ACC112 (cell line): ENCODE measurements around the gene MOB3A.

Experiments
- H2AFZ ChIP-seq: fragments of 200-600 bp; sonication (generic); one replicate; pipeline ENCODE4 v1.6.0; 2017; ENCODE audit warnings: antibody characterized with exemption, low read length; ENCODE audit not compliant: unreplicated experiment
- H3K27ac ChIP-seq: fragments of 200-600 bp; sonication (generic); 2 replicates; pipeline ENCODE4 v1.5.1; 2014; ENCODE audit warnings: low read depth, mild to moderate bottlenecking, antibody characterized with exemption, low read length, moderate library complexity
- H3K27me3 ChIP-seq: fragments of 200-600 bp; sonication (generic); 2 replicates; pipeline ENCODE4 v1.6.1; 2014; ENCODE audit warnings: mild to moderate bottlenecking, antibody characterized with exemption, low read length, moderate library complexity, mixed read lengths; ENCODE audit not compliant: insufficient read depth
- H3K36me3 ChIP-seq: fragments of 200-600 bp; sonication (generic); 2 replicates; pipeline ENCODE4 v1.6.1; 2016; ENCODE audit warnings: mild to moderate bottlenecking, antibody characterized with exemption, low read length, moderate library complexity, mixed read lengths; ENCODE audit not compliant: insufficient read depth
- H3K4me1 ChIP-seq: fragments of 200-600 bp; sonication (generic); one replicate; pipeline ENCODE4 v1.6.1; 2016; ENCODE audit warnings: low read length, mixed read lengths; ENCODE audit not compliant: insufficient read depth, unreplicated experiment, control insufficient read depth
- H3K4me3 ChIP-seq: fragments of 200-600 bp; sonication (generic); 2 replicates; pipeline ENCODE4 v1.5.1; 2014; ENCODE audit warnings: mild to moderate bottlenecking, low read depth, low read length
- H3K79me2 ChIP-seq: fragments of 200-600 bp; sonication (generic); one replicate; pipeline ENCODE4 v1.6.0; 2016; ENCODE audit warnings: low read length; ENCODE audit not compliant: control insufficient read depth, unreplicated experiment, insufficient read depth

Gene MOB3A

GRCh38 chr19:2079076-2079864 is 16.9 kb downstream of the MOB3A start:
- H3K27me3 ChIP-seq, result no peaks in the 10 kb centered on the region
- no peak overlapping the region for H2AFZ ChIP-seq
- H3K79me2 ChIP-seq, result peaks cover 3% of the 10 kb centered on the region
- no peak overlapping the region for H3K4me3 ChIP-seq
- no peaks in the 10 kb centered on the region for H3K36me3 ChIP-seq
- no peak overlapping the region for H3K27ac ChIP-seq
- H3K4me1 ChIP-seq, result no peaks in the 10 kb centered on the region

- Histone ChIP-seq H3K27me3 (no peaks in the 10 kb centered on the region), H2AFZ (no peak overlapping the region), H3K27ac (no peak overlapping the region), H3K4me1 (no peaks in the 10 kb centered on the region), H3K36me3 (no peaks in the 10 kb centered on the region), H3K4me3 (no peak overlapping the region), H3K79me2 (peaks cover 3% of the 10 kb centered on the region)
Measured at GRCh38 chr19:2077833-2078619, 18.1 kb downstream of the MOB3A start.

GRCh38 chr19:2077398-2077797 is 18.7 kb downstream of the MOB3A start:
- no peaks in the 10 kb centered on the region for H3K36me3 ChIP-seq
- no peaks in the 10 kb centered on the region for H3K4me1 ChIP-seq
- H3K27ac ChIP-seq, result no peak overlapping the region

GRCh38 chr19:2076526-2076944 is 19.6 kb downstream of the MOB3A start:
- H3K4me3 ChIP-seq, result no peak overlapping the region
- no peak overlapping the region for H2AFZ ChIP-seq
- H3K27ac ChIP-seq, result no peak overlapping the region
- no peaks in the 10 kb centered on the region for H3K79me2 ChIP-seq
- H3K27me3 ChIP-seq, result no peaks in the 10 kb centered on the region
- no peaks in the 10 kb centered on the region for H3K36me3 ChIP-seq
- H3K4me1 ChIP-seq, result no peaks in the 10 kb centered on the region

More at GRCh38 chr19:2077398-2077797, 18.7 kb downstream of the MOB3A start:
- no peak overlapping the region for H2AFZ ChIP-seq
- no peak overlapping the region for H3K4me3 ChIP-seq
- H3K27me3 ChIP-seq, result no peaks in the 10 kb centered on the region
- H3K79me2 ChIP-seq, result peaks cover 3% of the 10 kb centered on the region

- no peak overlapping the region for H3K27ac ChIP-seq
Measured at GRCh38 chr19:2072757-2073551, 23.2 kb downstream of the MOB3A start.

GRCh38 chr19:2070986-2071673 is 25.0 kb downstream of the MOB3A start:
- Histone ChIP-seq H3K27me3 (no peaks in the 10 kb centered on the region), H3K4me1 (no peaks in the 10 kb centered on the region), H3K36me3 (no peaks in the 10 kb centered on the region), H3K27ac (no peak overlapping the region), H3K79me2 (no peaks in the 10 kb centered on the region), H3K4me3 (no peak overlapping the region), H2AFZ (no peak overlapping the region)

More at GRCh38 chr19:2072757-2073551, 23.2 kb downstream of the MOB3A start:
- H3K79me2 ChIP-seq, result no peaks in the 10 kb centered on the region
- no peak overlapping the region for H3K4me3 ChIP-seq
- no peaks in the 10 kb centered on the region for H3K36me3 ChIP-seq
- no peaks in the 10 kb centered on the region for H3K4me1 ChIP-seq
- H2AFZ ChIP-seq, result no peak overlapping the region
- no peaks in the 10 kb centered on the region for H3K27me3 ChIP-seq

- Histone ChIP-seq H3K4me1 (no peaks in the 10 kb centered on the region), H3K36me3 (no peaks in the 10 kb centered on the region), H3K4me3 (no peak overlapping the region)
Measured at GRCh38 chr19:2070436-2070827, 25.7 kb downstream of the MOB3A start.

GRCh38 chr19:2064788-2065524 is 31.2 kb downstream of the MOB3A start:
- H3K27me3 ChIP-seq, result no peaks in the 10 kb centered on the region
- no peak overlapping the region for H3K4me3 ChIP-seq
- H3K27ac ChIP-seq, result no peak overlapping the region
- no peaks in the 10 kb centered on the region for H3K79me2 ChIP-seq
- H2AFZ ChIP-seq, result no peak overlapping the region
- H3K36me3 ChIP-seq, result no peaks in the 10 kb centered on the region
- H3K4me1 ChIP-seq, result peaks cover 14% of the 10 kb centered on the region

More at GRCh38 chr19:2070436-2070827, 25.7 kb downstream of the MOB3A start:
- Histone ChIP-seq H3K27ac (no peak overlapping the region), H2AFZ (no peak overlapping the region), H3K27me3 (no peaks in the 10 kb centered on the region), H3K79me2 (no peaks in the 10 kb centered on the region)

- H3K4me1 ChIP-seq, result peaks cover 19% of the 10 kb centered on the region
- H3K4me3 ChIP-seq, result no peak overlapping the region
- H2AFZ ChIP-seq, result no peak overlapping the region
- H3K36me3 ChIP-seq, result no peaks in the 10 kb centered on the region
- H3K27me3 ChIP-seq, result no peaks in the 10 kb centered on the region
- no peak overlapping the region for H3K27ac ChIP-seq
- H3K79me2 ChIP-seq, result no peaks in the 10 kb centered on the region
Measured at GRCh38 chr19:2064395-2064787, 31.7 kb downstream of the MOB3A start.
